HepG2 (cell line): ENCODE data around the gene BCL11B. TPM values are rescaled to one million over a fixed set of nuclear protein-coding genes. Genes with fewer than 3 reads are reported as not detected.

Experiments
- ATAC-seq: fragments of 200-7000 bp; cut with Tn5 transposase; 3 replicates; pipeline ENCODE4 v1.9.1; 2020; ENCODE audit warnings: mild to moderate bottlenecking, moderate library complexity
- BruUV-seq: library from RNA; stranded (reverse); fragments of 400-500 nt; replicated peaks from 2 replicates; lab custom pipeline; 2021; lab: Mats Ljungman, UMichigan
- CTCF ChIA-PET: fragments of 300-600 bp; formaldehyde crosslinking; extraction: SDS; loops from one replicate; lab custom pipeline; 2021; ENCODE audit warnings: low total read pairs, inconsistent platforms, low intra/inter-chr PET ratio; lab: Yijun Ruan, JAX
- POLR2A ChIA-PET: fragments of 350-600 bp; sonication (Branson Sonifier 250); formaldehyde crosslinking; loops from one replicate; lab custom pipeline; 2020; ENCODE audit warnings: antibody characterized with exemption, inconsistent platforms; lab: Yijun Ruan, JAX
- DNase-seq: peaks from one replicate; pipeline ENCODE4 v3.0.0-alpha.2; 2015; ENCODE audit warnings: low spot score
- FAIRE-seq: peaks from 3 replicates; lab custom pipeline; 2011; peaks lifted over from hg19 to GRCh38; lab: Jason Lieb, UNC
- H2AFZ ChIP-seq: one replicate; pipeline ENCODE4 v1.6.1; 2011; ENCODE audit warnings: low read length, inconsistent platforms
- H3K27ac ChIP-seq: fragments of 300-600 bp; 3 replicates; pipeline ENCODE4 v1.8.0; 2011; ENCODE audit warnings: mixed run types, mild to moderate bottlenecking, mixed read lengths, low read length, inconsistent platforms; ENCODE audit not compliant: insufficient read depth; ENCODE audit errors: extremely low read length
- H3K27me3 ChIP-seq, 2 experiments: fragments of 200-600 bp in 1 of 2; 2 replicates in 1 of 2; 3 replicates in 1 of 2; pipeline versions ENCODE4 v1.6.0 to v1.8.0; 2011; ENCODE audit warnings: low read length in 2 of 2, mild to moderate bottlenecking in 2 of 2, moderate library complexity in 2 of 2, inconsistent platforms in 1 of 2; ENCODE audit not compliant: insufficient read depth in 2 of 2, control insufficient read depth in 1 of 2
- H3K36me3 ChIP-seq, 2 experiments: fragments of 200-600 bp in 1 of 2; replicated peaks in 1 of 2; 2 replicates in 1 of 2; 3 replicates in 1 of 2; pipeline versions ENCODE4 v1.5.1 to v1.8.0; 2011; ENCODE audit warnings: low read length in 2 of 2, inconsistent platforms in 1 of 2; ENCODE audit not compliant: insufficient read depth in 2 of 2, control insufficient read depth in 1 of 2
- H3K4me1 ChIP-seq: 2 replicates; pipeline ENCODE4 v1.5.1; 2012; ENCODE audit warnings: low read length, inconsistent platforms; ENCODE audit not compliant: insufficient read depth
- H3K4me2 ChIP-seq: 2 replicates; pipeline ENCODE4 v1.6.0; 2011; ENCODE audit warnings: low read depth, low read length, inconsistent platforms
- H3K4me3 ChIP-seq, 3 experiments: fragments of 200-600 bp in 1 of 3; sonication (generic), shearing (Covaris generic) in 1 of 3; replicated peaks in 1 of 3; 2 replicates each; pipeline ENCODE4 v1.5.1; 2011 to 2016; ENCODE audit warnings: low read length in 3 of 3, inconsistent platforms in 2 of 3, low read depth in 2 of 3, mild to moderate bottlenecking in 2 of 3, control low read depth in 1 of 3, mixed read lengths in 1 of 3; ENCODE audit not compliant: insufficient read depth in 1 of 3
- H3K79me2 ChIP-seq: one replicate; pipeline ENCODE4 v1.6.1; 2011; ENCODE audit warnings: low read length, inconsistent platforms; ENCODE audit not compliant: insufficient read depth
- H3K9ac ChIP-seq: 2 replicates; pipeline ENCODE4 v1.6.0; 2011; ENCODE audit warnings: mild to moderate bottlenecking, low read depth, low read length, inconsistent platforms; ENCODE audit not compliant: insufficient read depth
- H3K9me3 ChIP-seq: 2 replicates; pipeline ENCODE4 v1.5.1; 2012; ENCODE audit warnings: mild to moderate bottlenecking, low read length
- H4K20me1 ChIP-seq: 2 replicates; pipeline ENCODE4 v1.6.0; 2011; ENCODE audit warnings: inconsistent platforms, mild to moderate bottlenecking, low read length, moderate library complexity; ENCODE audit not compliant: insufficient read depth
- BRCA1 ChIP-seq: sonication (generic); formaldehyde crosslinking; IDR thresholded peaks from 2 replicates; pipeline ENCODE4 v1.4.0; 2020; ENCODE audit warnings: missing genetic modification reagents
- CCAR2 ChIP-seq: fragments of 200-400 bp; formaldehyde crosslinking; optimal IDR thresholded peaks from 2 replicates; pipeline ENCODE3; 2018; ENCODE audit warnings: low read depth, mild to moderate bottlenecking, low read length, moderate library complexity
- GATA4 ChIP-seq: sonication (generic); IDR thresholded peaks from 2 replicates; pipeline ENCODE4 v1.6.1; 2016; ENCODE audit warnings: antibody characterized with exemption, low read depth, borderline replicate concordance
- HMGA1 ChIP-seq: sonication (generic); formaldehyde crosslinking; conservative IDR thresholded peaks from 2 replicates; pipeline ENCODE4 v1.4.0; 2020; ENCODE audit warnings: missing genetic modification reagents
- HOXA5 ChIP-seq: sonication (generic); formaldehyde crosslinking; IDR thresholded peaks from 2 replicates; pipeline ENCODE4 v1.4.0; 2020; ENCODE audit warnings: missing genetic modification reagents
- MBD4 ChIP-seq: IDR thresholded peaks from 2 replicates; pipeline ENCODE4 v1.6.1; 2012; ENCODE audit warnings: low read length, inconsistent platforms, borderline replicate concordance
- MEIS1 ChIP-seq: sonication (generic); formaldehyde crosslinking; IDR thresholded peaks from 2 replicates; pipeline ENCODE4 v1.9.0; 2021; ENCODE audit warnings: mild to moderate bottlenecking, missing genetic modification reagents, moderate library complexity, borderline replicate concordance
- ZMYM3 ChIP-seq: sonication (generic); formaldehyde crosslinking; IDR thresholded peaks from 2 replicates; pipeline ENCODE4 v1.5.1; 2020; ENCODE audit warnings: mild to moderate bottlenecking, missing genetic modification reagents
- ZNF230 ChIP-seq: sonication (generic); formaldehyde crosslinking; IDR thresholded peaks from 2 replicates; pipeline ENCODE4 v1.4.0; 2020; ENCODE audit warnings: mild to moderate bottlenecking, missing genetic modification reagents
- ZNF232 ChIP-seq: sonication (generic); formaldehyde crosslinking; IDR thresholded peaks from 2 replicates; pipeline ENCODE4 v1.4.0; 2020; ENCODE audit warnings: missing genetic modification reagents, borderline replicate concordance
- WGBS: methylation state at CpG from one replicate; pipeline ENCODE4 v1.1.6; 2017; ENCODE audit warnings: low lambda C conversion rate; 5-methylcytosine and 5-hydroxymethylcytosine counted together
- in situ Hi-C: cut with HindIII; loops from 2 replicates; pipeline ENCODE4 v1.10.0; 2017; ENCODE audit warnings: low pct_unique_long_range_greater_than_20kb; ENCODE audit not compliant: extremely low pct_ligation_motif_present
- intact Hi-C: fragments of 100-400 bp; cut with micrococcal nuclease; formaldehyde crosslinking; loops from one replicate; pipeline ENCODE4 v1.10.0; 2022; ENCODE audit not compliant: unreplicated experiment
- polyA plus RNA-seq, 8 experiments: library from polyadenylated mRNA; depleted of rRNA in 3 of 8; stranded (reverse) in 7 of 8; unstranded in 1 of 8; fragments of >200 nt; fragmentation: Illumina TruSeq in 4 of 8; extraction: Trizol in 4 of 8; gene quantifications; 2 replicates each; pipeline versions ENCODE4 v1.2.1 to v1.2.3, GENCODE V29; 2011 to 2016; ENCODE audit warnings: low read depth in 4 of 8, missing spikeins in 1 of 8, mixed read lengths in 1 of 8; ENCODE audit not compliant: insufficient read depth in 1 of 8
- total RNA-seq, 5 experiments: library from RNA; depleted of rRNA; stranded (reverse); fragments of >200 nt; fragmentation: Illumina TruSeq; extraction: Trizol; gene quantifications; 2 replicates each; pipeline ENCODE4 v1.2.3, GENCODE V29; 2016; ENCODE audit warnings: low read depth in 1 of 5
- TF ChIP-seq, protein P1 (sequence below): sonication (generic); formaldehyde crosslinking; IDR thresholded peaks from 2 replicates; pipeline ENCODE4 v1.4.0; 2020; ENCODE audit warnings: mild to moderate bottlenecking, low read depth, missing genetic modification reagents
- TF ChIP-seq, protein P2 (sequence below): sonication (generic); formaldehyde crosslinking; IDR thresholded peaks from 2 replicates; pipeline ENCODE4 v1.4.0; 2020; ENCODE audit warnings: missing genetic modification reagents, low read depth, mild to moderate bottlenecking, borderline replicate concordance
- TF ChIP-seq, protein P3 (sequence below): IDR thresholded peaks from 2 replicates; pipeline ENCODE4 v1.4.0; 2020; ENCODE audit warnings: mild to moderate bottlenecking, missing genetic modification reagents

Gene BCL11B
- total and polyA plus RNA-seq, 2 of the 13 experiments (the other 11 are each of a cell fraction or from before 2014, with no cell fraction given) = not detected

- WGBS = 44% methylated on average over 6 of the region's 6 CpGs
- ATAC-seq (no peak), DNase-seq (no peak), FAIRE-seq (no peak)
- H3K4me2 ChIP-seq = no peak overlapping the region
- ChIA-PET POLR2A (no interaction called here), CTCF (no interaction called here)
- H4K20me1 ChIP-seq = no peaks in the 10 kb centered on the region
- no peaks in the 10 kb centered on the region for H3K79me2 ChIP-seq
- intact Hi-C loops (no loop called here), in situ Hi-C loops (no loop called here)
- no peaks in the 10 kb centered on the region for H3K9me3 ChIP-seq
- H3K36me3 ChIP-seq = no peaks in the 10 kb centered on the region
- no peak overlapping the region for H3K9ac ChIP-seq
- peaks cover 0 to 6% of the 10 kb centered on the region in 2 experiments; a peak in 1 of 5 replicates for H3K27me3 ChIP-seq
- BruUV-seq = no TSS peak
- TF ChIP-seq, protein P1, sequence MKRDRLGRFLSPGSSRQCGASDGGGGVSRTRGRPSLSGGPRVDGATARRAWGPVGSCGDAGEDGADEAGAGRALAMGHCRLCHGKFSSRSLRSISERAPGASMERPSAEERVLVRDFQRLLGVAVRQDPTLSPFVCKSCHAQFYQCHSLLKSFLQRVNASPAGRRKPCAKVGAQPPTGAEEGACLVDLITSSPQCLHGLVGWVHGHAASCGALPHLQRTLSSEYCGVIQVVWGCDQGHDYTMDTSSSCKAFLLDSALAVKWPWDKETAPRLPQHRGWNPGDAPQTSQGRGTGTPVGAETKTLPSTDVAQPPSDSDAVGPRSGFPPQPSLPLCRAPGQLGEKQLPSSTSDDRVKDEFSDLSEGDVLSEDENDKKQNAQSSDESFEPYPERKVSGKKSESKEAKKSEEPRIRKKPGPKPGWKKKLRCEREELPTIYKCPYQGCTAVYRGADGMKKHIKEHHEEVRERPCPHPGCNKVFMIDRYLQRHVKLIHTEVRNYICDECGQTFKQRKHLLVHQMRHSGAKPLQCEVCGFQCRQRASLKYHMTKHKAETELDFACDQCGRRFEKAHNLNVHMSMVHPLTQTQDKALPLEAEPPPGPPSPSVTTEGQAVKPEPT (CRISPR knock-in tag) = no peak
- TF ChIP-seq MBD4 = no peak
- no peak for TF ChIP-seq GATA4
- TF ChIP-seq CCAR2 = no peak
- no peak for TF ChIP-seq ZMYM3 (CRISPR knock-in tag)
- TF ChIP-seq, protein P2, sequence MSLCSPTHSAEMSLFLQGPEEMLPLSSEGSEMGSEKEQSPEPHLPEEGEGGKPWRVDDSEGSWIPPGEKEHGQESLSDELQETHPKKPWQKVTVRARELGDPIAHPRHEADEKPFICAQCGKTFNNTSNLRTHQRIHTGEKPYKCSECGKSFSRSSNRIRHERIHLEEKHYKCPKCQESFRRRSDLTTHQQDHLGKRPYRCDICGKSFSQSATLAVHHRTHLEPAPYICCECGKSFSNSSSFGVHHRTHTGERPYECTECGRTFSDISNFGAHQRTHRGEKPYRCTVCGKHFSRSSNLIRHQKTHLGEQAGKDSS = no peak
- TF ChIP-seq, protein P3, sequence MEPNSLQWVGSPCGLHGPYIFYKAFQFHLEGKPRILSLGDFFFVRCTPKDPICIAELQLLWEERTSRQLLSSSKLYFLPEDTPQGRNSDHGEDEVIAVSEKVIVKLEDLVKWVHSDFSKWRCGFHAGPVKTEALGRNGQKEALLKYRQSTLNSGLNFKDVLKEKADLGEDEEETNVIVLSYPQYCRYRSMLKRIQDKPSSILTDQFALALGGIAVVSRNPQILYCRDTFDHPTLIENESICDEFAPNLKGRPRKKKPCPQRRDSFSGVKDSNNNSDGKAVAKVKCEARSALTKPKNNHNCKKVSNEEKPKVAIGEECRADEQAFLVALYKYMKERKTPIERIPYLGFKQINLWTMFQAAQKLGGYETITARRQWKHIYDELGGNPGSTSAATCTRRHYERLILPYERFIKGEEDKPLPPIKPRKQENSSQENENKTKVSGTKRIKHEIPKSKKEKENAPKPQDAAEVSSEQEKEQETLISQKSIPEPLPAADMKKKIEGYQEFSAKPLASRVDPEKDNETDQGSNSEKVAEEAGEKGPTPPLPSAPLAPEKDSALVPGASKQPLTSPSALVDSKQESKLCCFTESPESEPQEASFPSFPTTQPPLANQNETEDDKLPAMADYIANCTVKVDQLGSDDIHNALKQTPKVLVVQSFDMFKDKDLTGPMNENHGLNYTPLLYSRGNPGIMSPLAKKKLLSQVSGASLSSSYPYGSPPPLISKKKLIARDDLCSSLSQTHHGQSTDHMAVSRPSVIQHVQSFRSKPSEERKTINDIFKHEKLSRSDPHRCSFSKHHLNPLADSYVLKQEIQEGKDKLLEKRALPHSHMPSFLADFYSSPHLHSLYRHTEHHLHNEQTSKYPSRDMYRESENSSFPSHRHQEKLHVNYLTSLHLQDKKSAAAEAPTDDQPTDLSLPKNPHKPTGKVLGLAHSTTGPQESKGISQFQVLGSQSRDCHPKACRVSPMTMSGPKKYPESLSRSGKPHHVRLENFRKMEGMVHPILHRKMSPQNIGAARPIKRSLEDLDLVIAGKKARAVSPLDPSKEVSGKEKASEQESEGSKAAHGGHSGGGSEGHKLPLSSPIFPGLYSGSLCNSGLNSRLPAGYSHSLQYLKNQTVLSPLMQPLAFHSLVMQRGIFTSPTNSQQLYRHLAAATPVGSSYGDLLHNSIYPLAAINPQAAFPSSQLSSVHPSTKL (CRISPR knock-in tag) = no peak
- no peak for TF ChIP-seq HMGA1
- no peak for TF ChIP-seq ZNF230 (CRISPR knock-in tag)
- no peak for TF ChIP-seq HOXA5
- no peak for TF ChIP-seq BRCA1 (CRISPR knock-in tag)
- no peak for TF ChIP-seq ZNF232 (CRISPR knock-in tag)
- TF ChIP-seq MEIS1 (CRISPR knock-in tag) = no peak
- no peak overlapping the region for H2AFZ ChIP-seq
- H3K4me3 ChIP-seq = no peak overlapping the region
- no peaks in the 10 kb centered on the region for H3K4me1 ChIP-seq
- H3K27ac ChIP-seq = no peak overlapping the region
Measured at GRCh38 chr14:99156814-99157213, 115.2 kb downstream of the BCL11B start.
